Endothelial cell of umbilical vein (primary cell): ENCODE data around the gene LRP1. TPM values are rescaled to one million over a fixed set of nuclear protein-coding genes. Genes with fewer than 3 reads are reported as not detected.

Experiments used
- BruUV-seq: library from RNA; stranded (reverse); fragments of 400-500 nt; replicated peaks from 2 replicates; lab custom pipeline; 2021; lab: Mats Ljungman, UMichigan
- CTCF ChIA-PET: fragments of 300-600, 350-600 bp; sonication (Branson Sonifier 250); formaldehyde crosslinking; loops from one replicate; lab custom pipeline; 2021; ENCODE audit warnings: antibody characterized with exemption, inconsistent platforms; lab: Charles Lee
- POLR2A ChIA-PET: fragments of 300-600, 350-600 bp; sonication (Branson Sonifier 250); formaldehyde crosslinking; loops from one replicate; lab custom pipeline; 2021; ENCODE audit warnings: antibody characterized with exemption, inconsistent platforms; lab: Charles Lee
- DNase-seq: peaks from one replicate; pipeline ENCODE4 v3.0.0-alpha.2; 2011; ENCODE audit warnings: low read depth, low spot score
- FAIRE-seq: peaks from 2 replicates; lab custom pipeline; 2011; peaks lifted over from hg19 to GRCh38; lab: Jason Lieb, UNC
- H2AFZ ChIP-seq: 2 replicates; pipeline ENCODE4 v1.6.0; 2012; ENCODE audit warnings: low read depth, low read length, control low read depth, inconsistent platforms
- H3K27ac ChIP-seq: 2 replicates; pipeline ENCODE4 v1.5.1; 2011; ENCODE audit warnings: low read depth, mild to moderate bottlenecking, control low read depth, low read length, moderate library complexity; ENCODE audit not compliant: insufficient read depth
- H3K27me3 ChIP-seq, 2 experiments: 2 replicates each; pipeline versions ENCODE4 v1.6.0 to v1.6.1; 2011; ENCODE audit warnings: low read length in 2 of 2, mixed read lengths in 1 of 2; ENCODE audit not compliant: control insufficient read depth in 2 of 2, insufficient read depth in 2 of 2
- H3K36me3 ChIP-seq, 2 experiments: 2 replicates in 1 of 2; 3 replicates in 1 of 2; pipeline ENCODE4 v1.5.1; 2011; ENCODE audit warnings: low read length in 2 of 2, mild to moderate bottlenecking in 1 of 2, moderate library complexity in 1 of 2; ENCODE audit not compliant: control insufficient read depth in 2 of 2, insufficient read depth in 2 of 2; ENCODE audit errors: extremely low read depth in 1 of 2
- H3K4me1 ChIP-seq: 3 replicates; pipeline ENCODE4 v1.5.1; 2011; ENCODE audit warnings: mild to moderate bottlenecking, low read length; ENCODE audit not compliant: control insufficient read depth, insufficient read depth; ENCODE audit errors: extremely low read depth
- H3K4me2 ChIP-seq: 2 replicates; pipeline ENCODE4 v1.6.1; 2011; ENCODE audit warnings: low read length, control low read depth, mixed read lengths; ENCODE audit not compliant: insufficient read depth
- H3K4me3 ChIP-seq, 3 experiments: fragments of 200-600 bp in 1 of 3; sonication (generic), shearing (Covaris generic) in 1 of 3; replicated peaks in 1 of 3; 2 replicates each; pipeline ENCODE4 v1.5.1; 2011 to 2016; ENCODE audit warnings: control low read depth in 3 of 3, low read length in 3 of 3, mild to moderate bottlenecking in 2 of 3, inconsistent platforms in 1 of 3, low read depth in 1 of 3, moderate library complexity in 1 of 3; ENCODE audit not compliant: insufficient read depth in 1 of 3
- H3K79me2 ChIP-seq: 2 replicates; pipeline ENCODE4 v1.6.0; 2012; ENCODE audit warnings: low read length, inconsistent platforms; ENCODE audit not compliant: control insufficient read depth, insufficient read depth
- H3K9ac ChIP-seq: replicated peaks from 2 replicates; pipeline ENCODE3; 2011; ENCODE audit warnings: low read length, control low read depth; ENCODE audit not compliant: insufficient read depth; ENCODE audit errors: extremely low read depth
- H3K9me1 ChIP-seq: replicated peaks from 3 replicates; pipeline ENCODE4 v1.6.0; 2011; ENCODE audit warnings: mild to moderate bottlenecking, low read length; ENCODE audit not compliant: control insufficient read depth, insufficient read depth; ENCODE audit errors: extremely low read depth
- H3K9me3 ChIP-seq: replicated peaks from 2 replicates; pipeline ENCODE4 v1.5.1; 2012; ENCODE audit warnings: low read length, inconsistent platforms; ENCODE audit not compliant: control insufficient read depth, insufficient read depth
- H4K20me1 ChIP-seq: replicated peaks from 2 replicates; pipeline ENCODE3; 2011; ENCODE audit warnings: mild to moderate bottlenecking, low read length; ENCODE audit not compliant: control insufficient read depth, insufficient read depth; ENCODE audit errors: extremely low read depth
- CTCF ChIP-seq, 2 donors: IDR thresholded peaks; 1 replicate in 1 of 2; 2 replicates in 1 of 2; pipeline ENCODE4 v1.5.1; 2011; ENCODE audit warnings: low read length in 2 of 2, mild to moderate bottlenecking in 2 of 2, moderate library complexity in 2 of 2, control low read depth in 1 of 2, inconsistent platforms in 1 of 2, low read depth in 1 of 2; ENCODE audit not compliant: insufficient read depth in 1 of 2; ENCODE audit errors: extremely low read depth in 1 of 2
- EZH2 ChIP-seq: IDR thresholded peaks from 2 replicates; pipeline ENCODE4 v1.6.1; 2012; ENCODE audit warnings: borderline replicate concordance, low read depth, mild to moderate bottlenecking, moderate library complexity, low read length, inconsistent platforms; ENCODE audit not compliant: severe bottlenecking
- FOS ChIP-seq: IDR thresholded peaks from 2 replicates; pipeline ENCODE4 v1.6.1; 2011; ENCODE audit warnings: mild to moderate bottlenecking, low read length, moderate library complexity, borderline replicate concordance; ENCODE audit not compliant: insufficient read depth
- GATA2 ChIP-seq: IDR thresholded peaks from 2 replicates; pipeline ENCODE4 v1.7.0; 2011; ENCODE audit warnings: low read depth, mild to moderate bottlenecking, moderate library complexity, mixed read lengths, low read length; ENCODE audit not compliant: insufficient read length, insufficient read depth
- JUN ChIP-seq: IDR thresholded peaks from 2 replicates; pipeline ENCODE4 v1.6.1; 2011; ENCODE audit warnings: borderline replicate concordance, low read depth; ENCODE audit not compliant: insufficient read length, insufficient read depth
- MYC ChIP-seq: IDR thresholded peaks from one replicate; pipeline ENCODE4 v1.6.1; 2011; ENCODE audit warnings: mild to moderate bottlenecking, low read depth, low read length
- POLR2A ChIP-seq: IDR thresholded peaks from 2 replicates; pipeline ENCODE4 v1.6.1; 2012; ENCODE audit warnings: low read depth, mild to moderate bottlenecking, control low read depth, low read length
- POLR2AphosphoS5 ChIP-seq: IDR thresholded peaks from 2 replicates; pipeline ENCODE4 v1.6.1; 2012; ENCODE audit warnings: low read depth, mild to moderate bottlenecking, control low read depth, low read length, moderate library complexity; ENCODE audit not compliant: insufficient read depth
- dilution Hi-C: fragments of 300-500 bp; cut with MboI; formaldehyde crosslinking; loops from one replicate; pipeline ENCODE4 v1.15.0; 2019; ENCODE audit warnings: low sequenced_read_pairs; ENCODE audit not compliant: extremely low pct_ligation_motif_present
- intact Hi-C: fragments of 100-400 bp; cut with micrococcal nuclease; formaldehyde crosslinking; loops from one replicate; pipeline ENCODE4 v1.10.0; 2022
- polyA plus RNA-seq, 4 experiments: library from polyadenylated mRNA; depleted of rRNA in 3 of 4; stranded (reverse) in 3 of 4; unstranded in 1 of 4; fragments of >200 nt; gene quantifications; 2 replicates each; pipeline versions ENCODE4 v1.2.1 to v1.2.3, GENCODE V29; 2011 to 2012; ENCODE audit warnings: missing spikeins in 1 of 4
- total RNA-seq: library from RNA; stranded (reverse); gene quantifications from 2 replicates; pipeline ENCODE4 v1.2.3, GENCODE V29; 2021
- TF ChIP-seq, protein P1 (sequence below): IDR thresholded peaks from 2 replicates; pipeline ENCODE4 v1.6.1; 2011; ENCODE audit not compliant: insufficient read depth, insufficient read length

The LRP1 gene
- total and polyA plus RNA-seq, 2 donors (not counting 3 experiments of a cell fraction or from before 2014, with no cell fraction given) = 1.6 to 4.6 TPM

DNA sequence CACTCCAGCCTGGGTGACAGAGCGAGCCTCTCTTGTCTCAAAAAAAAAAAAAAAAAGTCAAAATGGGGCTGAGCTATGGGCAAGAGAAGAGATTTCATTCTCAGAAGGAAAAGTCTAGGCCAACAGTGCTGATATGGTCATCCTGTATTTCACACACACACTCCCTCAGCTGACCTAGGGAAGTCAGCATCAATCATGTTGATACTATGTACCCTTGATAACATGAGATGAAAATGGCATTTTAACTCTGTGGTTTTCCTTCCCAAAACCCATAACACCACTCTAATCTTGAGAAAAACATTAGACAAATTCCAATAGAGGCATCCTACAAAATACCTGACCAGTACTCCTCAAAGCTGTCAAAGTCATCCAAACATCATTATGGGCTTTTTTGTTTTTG lies 47.4 kb upstream of the LRP1 start:
- dilution Hi-C loops = no loop called here
- DNase-seq = no peak
- Histone ChIP-seq H3K4me1 (peaks cover 10% of the 10 kb centered on the region), H3K79me2 (peaks cover 4% of the 10 kb centered on the region), H3K9me3 (no peaks in the 10 kb centered on the region), H4K20me1 (no peaks in the 10 kb centered on the region), H3K9ac (no peak overlapping the region), H3K27me3 (no peaks in the 10 kb centered on the region), H3K4me2 (no peak overlapping the region), H3K9me1 (no peaks in the 10 kb centered on the region), H3K36me3 (no peaks in the 10 kb centered on the region), H3K27ac (no peak overlapping the region), H3K4me3 (no peak overlapping the region), H2AFZ (no peak overlapping the region)
- CTCF ChIA-PET = interaction anchor here (2.2 to 4.2 kb wide), 2 partner anchors 12 to 31 kb away, joined by 6 to 71 read pairs; partner anchors contain the start of gene STAT6
- POLR2A ChIA-PET = no interaction called here
- intact Hi-C loops = no loop called here
- FAIRE-seq = no peak
- TF ChIP-seq, protein P1, sequence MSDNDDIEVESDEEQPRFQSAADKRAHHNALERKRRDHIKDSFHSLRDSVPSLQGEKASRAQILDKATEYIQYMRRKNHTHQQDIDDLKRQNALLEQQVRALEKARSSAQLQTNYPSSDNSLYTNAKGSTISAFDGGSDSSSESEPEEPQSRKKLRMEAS = no peak
- TF ChIP-seq MYC = no peak
- TF ChIP-seq JUN = no peak
- TF ChIP-seq EZH2 = no peak
- no peak for TF ChIP-seq FOS
- no peak for TF ChIP-seq GATA2
- no peak for TF ChIP-seq CTCF (IDR thresholded peaks at IDR 0.05; ENCODE audit: extremely low read depth in 1 of 2, insufficient read depth in 1 of 2, low read depth in 1 of 2, low read length in 2 of 2)
- no peak for TF ChIP-seq POLR2AphosphoS5
- TF ChIP-seq POLR2A = no peak
- BruUV-seq = no TSS peak
